ENCODE measurements around the gene SULT1C2.

DNA sequence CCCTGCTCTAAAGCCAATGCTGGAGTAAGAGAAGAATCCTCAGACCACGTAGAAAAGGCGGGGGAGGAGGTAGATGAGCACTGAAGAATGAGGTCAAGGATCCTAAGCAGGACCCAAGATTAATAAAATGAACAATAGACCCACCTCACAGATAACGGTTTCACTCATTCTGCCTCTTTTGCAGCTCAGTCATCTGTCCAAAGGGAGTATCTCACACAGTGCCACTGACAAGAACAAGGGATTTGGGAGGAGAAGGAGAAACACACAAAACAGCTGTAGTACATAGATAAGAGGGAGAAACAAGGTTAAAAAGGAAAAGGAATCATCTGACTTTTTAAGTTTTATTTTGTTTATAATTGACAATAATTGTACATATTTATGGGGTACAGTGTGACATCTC, 58.1 kb downstream of the SULT1C2 start:
- TF ChIP-seq POLR2A (IDR thresholded peaks at IDR 0.05) (no peak), EP300 (IDR thresholded peaks at IDR 0.05) (no peak)
- TF ChIP-seq, protein P1, sequence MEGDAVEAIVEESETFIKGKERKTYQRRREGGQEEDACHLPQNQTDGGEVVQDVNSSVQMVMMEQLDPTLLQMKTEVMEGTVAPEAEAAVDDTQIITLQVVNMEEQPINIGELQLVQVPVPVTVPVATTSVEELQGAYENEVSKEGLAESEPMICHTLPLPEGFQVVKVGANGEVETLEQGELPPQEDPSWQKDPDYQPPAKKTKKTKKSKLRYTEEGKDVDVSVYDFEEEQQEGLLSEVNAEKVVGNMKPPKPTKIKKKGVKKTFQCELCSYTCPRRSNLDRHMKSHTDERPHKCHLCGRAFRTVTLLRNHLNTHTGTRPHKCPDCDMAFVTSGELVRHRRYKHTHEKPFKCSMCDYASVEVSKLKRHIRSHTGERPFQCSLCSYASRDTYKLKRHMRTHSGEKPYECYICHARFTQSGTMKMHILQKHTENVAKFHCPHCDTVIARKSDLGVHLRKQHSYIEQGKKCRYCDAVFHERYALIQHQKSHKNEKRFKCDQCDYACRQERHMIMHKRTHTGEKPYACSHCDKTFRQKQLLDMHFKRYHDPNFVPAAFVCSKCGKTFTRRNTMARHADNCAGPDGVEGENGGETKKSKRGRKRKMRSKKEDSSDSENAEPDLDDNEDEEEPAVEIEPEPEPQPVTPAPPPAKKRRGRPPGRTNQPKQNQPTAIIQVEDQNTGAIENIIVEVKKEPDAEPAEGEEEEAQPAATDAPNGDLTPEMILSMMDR (IDR thresholded peaks at IDR 0.05): no peak
